Epithelial cell of proximal tubule (primary cell): ENCODE measurements around the gene ABCC12. TPM values are rescaled to one million over a fixed set of nuclear protein-coding genes. Genes with fewer than 3 reads are reported as not detected.
"Not testable (repeated sequence)": the region's sequence is repeated elsewhere in the genome, so short reads cannot be mapped to it uniquely, and the experiment has no call there.

Experiments used
- DNase-seq: peaks from one replicate; pipeline ENCODE4 v3.0.0-alpha.2; 2011; ENCODE audit warnings: low read depth
- H3K4me3 ChIP-seq: 2 replicates; pipeline ENCODE4 v1.5.1; 2011; ENCODE audit warnings: low read depth, mild to moderate bottlenecking, low read length
- total RNA-seq: library from RNA; depleted of rRNA; stranded (reverse); fragments of >200 nt; gene quantifications from 2 replicates; pipeline ENCODE4 v1.2.3, GENCODE V29; 2015
- TF ChIP-seq, protein P1 (sequence below): conservative IDR thresholded peaks from 2 replicates; pipeline ENCODE4 v1.5.1; 2012; ENCODE audit warnings: low read depth, mild to moderate bottlenecking, low read length

ABCC12 gene
- total RNA-seq, 1 donor from 2014 or later = not detected

DNA sequence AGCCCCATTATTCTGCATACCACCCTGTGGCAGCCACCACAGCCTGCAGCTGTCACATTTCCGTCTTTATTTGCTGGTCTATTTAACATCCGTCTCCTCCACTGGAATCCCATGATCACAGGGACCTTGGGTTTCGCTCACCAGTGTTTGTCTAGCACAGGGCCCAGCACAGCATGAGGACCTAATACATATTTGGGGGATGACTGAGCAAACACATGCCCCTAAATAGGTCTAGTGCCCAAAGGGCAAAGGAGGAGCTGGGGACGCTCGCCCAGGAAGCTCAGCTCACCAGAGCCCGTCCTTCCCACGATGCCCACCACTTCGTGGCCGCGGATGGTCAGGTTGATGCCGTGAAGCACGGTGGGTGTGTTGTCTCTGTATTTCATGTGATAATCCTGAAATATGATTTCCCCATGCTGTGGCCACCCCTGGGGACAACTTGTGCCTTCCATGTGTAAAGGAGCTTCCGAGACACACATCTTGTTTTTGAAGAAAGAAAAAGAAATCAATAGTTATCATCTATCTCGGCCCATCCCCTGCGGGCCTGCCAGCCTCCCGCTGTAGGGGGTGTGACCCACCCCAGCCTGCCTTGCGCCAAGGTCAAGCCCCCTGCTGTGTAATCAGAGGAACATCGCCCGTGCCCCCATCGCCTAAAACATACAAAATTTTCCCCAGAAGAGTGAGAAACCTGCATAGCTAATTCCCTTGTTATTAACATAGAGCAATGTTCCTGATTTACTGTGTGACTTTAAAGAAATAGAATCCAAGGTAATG lies 21.0 kb upstream of the ABCC12 start:
- TF ChIP-seq, protein P1, sequence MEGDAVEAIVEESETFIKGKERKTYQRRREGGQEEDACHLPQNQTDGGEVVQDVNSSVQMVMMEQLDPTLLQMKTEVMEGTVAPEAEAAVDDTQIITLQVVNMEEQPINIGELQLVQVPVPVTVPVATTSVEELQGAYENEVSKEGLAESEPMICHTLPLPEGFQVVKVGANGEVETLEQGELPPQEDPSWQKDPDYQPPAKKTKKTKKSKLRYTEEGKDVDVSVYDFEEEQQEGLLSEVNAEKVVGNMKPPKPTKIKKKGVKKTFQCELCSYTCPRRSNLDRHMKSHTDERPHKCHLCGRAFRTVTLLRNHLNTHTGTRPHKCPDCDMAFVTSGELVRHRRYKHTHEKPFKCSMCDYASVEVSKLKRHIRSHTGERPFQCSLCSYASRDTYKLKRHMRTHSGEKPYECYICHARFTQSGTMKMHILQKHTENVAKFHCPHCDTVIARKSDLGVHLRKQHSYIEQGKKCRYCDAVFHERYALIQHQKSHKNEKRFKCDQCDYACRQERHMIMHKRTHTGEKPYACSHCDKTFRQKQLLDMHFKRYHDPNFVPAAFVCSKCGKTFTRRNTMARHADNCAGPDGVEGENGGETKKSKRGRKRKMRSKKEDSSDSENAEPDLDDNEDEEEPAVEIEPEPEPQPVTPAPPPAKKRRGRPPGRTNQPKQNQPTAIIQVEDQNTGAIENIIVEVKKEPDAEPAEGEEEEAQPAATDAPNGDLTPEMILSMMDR = no peak
- DNase-seq = no peak
- H3K4me3 ChIP-seq = no peak overlapping the region

DNA sequence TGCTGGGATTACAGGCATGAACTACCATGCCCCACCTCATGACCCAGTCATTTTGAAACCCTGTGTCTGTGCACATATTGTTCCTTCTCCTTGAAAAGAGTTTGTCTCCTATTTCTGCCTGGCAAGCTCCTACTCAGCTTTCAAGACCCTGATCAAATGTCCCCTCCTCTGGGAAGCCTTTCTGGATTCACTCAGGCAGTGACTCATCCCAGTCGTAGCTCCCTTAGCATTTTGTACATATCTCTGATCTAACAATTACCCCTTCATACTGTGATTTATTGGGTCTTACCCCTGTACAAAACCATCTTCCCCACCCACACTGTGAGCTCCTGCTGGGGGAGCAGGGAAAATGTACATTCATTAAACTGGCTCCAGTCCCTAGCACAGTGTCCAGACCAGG lies 18.1 kb upstream of the ABCC12 start:
- no peak overlapping the region for H3K4me3 ChIP-seq
- TF ChIP-seq, protein P1 = no peak
- no peak for DNase-seq

DNA sequence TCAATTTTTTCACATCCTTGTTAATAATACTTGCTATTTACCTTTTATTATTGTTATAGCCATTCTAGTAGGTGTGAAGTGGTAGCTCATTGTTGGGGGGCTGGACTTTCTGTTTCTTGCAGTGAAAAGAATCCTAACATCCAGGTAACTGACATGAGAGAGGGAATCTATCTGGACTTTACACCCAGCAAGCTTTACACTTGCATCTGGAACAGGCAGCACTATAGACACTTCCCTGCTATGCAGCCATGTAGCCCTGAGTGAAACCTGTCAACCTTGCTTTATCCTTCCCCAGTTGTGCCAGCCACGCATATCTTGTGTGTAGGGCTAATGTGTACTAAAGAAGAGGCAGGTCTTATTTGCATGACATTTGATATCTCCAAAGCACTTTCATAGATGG lies 16.9 kb upstream of the ABCC12 start:
- no peak overlapping the region for H3K4me3 ChIP-seq
- TF ChIP-seq, protein P1 = no peak
- DNase-seq = no peak

DNA sequence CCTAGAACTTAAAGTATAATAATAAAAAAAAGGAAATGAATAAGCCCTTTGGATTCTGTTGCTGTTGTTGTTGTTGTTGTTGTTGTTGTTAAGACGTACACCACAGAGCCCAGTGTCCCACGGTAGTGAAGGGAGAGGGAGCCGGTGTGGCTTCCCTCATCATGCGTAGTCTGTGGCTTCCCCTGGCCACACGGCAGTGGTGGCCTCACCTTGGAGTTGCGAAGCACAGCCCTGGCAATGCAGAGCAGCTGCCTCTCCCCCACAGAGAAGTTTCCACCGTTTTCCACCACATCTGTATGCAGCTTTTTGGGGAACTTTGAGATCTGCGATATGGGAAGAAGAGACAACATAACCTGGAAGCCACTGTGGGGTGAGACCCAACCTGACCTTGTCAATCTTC lies 14.1 kb upstream of the ABCC12 start:
- no peak overlapping the region for H3K4me3 ChIP-seq
- no peak for DNase-seq
- TF ChIP-seq, protein P1 = no peak

DNA sequence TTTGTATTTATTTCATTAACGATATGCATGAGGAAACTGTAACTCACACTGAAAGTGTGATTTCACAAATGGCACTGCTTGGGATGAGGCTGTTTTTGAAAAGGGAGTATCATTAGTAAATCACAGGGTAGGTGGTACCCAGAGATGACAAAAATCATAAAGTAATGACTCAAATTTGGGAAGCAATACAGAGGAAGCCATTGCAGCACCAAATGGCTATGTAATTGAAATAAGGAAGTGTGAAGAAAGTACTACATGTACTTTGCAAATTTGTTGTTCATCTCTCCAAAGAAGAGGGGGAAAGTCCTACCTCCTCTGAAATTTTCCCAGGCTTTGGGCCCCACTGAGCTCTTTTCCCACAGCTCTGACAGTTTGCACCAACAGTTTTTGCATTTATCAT lies 12.3 kb upstream of the ABCC12 start:
- TF ChIP-seq, protein P1 = no peak
- no peak overlapping the region for H3K4me3 ChIP-seq
- DNase-seq = no peak

DNA sequence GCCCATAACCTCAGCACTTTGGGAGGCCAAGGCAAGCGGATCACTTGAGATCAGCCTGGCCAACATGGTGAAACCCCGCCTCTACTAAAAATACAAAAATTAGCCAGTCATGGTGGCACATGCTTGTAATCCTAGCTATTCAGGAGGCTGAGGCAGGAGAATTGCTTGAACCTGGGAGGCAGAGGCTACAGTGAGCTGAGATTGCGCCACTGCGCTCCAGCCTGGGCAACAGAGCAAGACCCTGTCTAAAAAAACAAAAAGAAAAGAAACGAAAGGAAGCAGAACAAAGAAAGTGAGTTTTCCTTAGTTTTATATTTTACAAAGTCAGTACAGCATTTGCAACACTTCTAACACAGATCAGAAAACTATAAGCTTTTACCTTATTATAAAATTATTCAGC lies 10.8 kb upstream of the ABCC12 start:
- not testable (repeated sequence) for H3K4me3 ChIP-seq, DNase-seq

DNA sequence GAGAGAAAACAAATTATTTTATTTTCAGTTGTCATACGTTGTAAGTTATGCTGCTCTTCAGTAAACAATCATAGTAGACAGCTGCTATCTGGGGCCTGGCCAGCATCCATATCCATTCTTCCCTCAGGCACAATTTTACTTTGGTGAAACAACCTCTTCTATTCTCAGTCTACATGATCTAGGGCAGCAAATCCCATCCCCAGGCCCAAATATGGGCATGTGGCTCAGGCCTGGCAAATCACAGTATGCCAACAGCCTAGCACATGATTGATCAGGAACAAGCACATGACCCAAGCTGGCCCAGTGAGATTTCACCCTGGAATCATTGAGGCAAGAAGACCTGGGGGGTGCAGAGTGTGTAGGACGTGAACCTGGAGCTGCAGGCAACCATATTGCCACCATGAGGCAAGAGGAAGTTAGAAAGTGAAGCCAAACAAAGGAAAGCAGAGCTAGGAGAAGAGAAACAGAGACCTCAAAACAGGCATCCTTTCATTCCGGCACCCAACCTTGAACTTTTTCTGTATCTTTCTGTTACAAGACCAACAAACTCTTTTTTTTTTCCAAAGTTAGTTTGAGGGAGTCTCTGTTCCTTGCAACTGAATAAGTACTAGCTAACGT lies 10.3 kb upstream of the ABCC12 start:
- no peak overlapping the region for H3K4me3 ChIP-seq
- DNase-seq = no peak
- TF ChIP-seq, protein P1 = no peak
